IMR-90 (cell line): Measurements from ENCODE around the gene SLC37A3. TPM values are rescaled to one million over a fixed set of nuclear protein-coding genes. Genes with fewer than 3 reads are reported as not detected.

Experiments used
- ATAC-seq: fragments of 200-7000 bp; cut with Tn5 transposase; 2 replicates; pipeline ENCODE4 v1.9.1; 2020; ENCODE audit warnings: low read depth, mild to moderate bottlenecking, moderate library complexity
- BruUV-seq: library from RNA; stranded (reverse); fragments of 400-500 nt; replicated peaks from 2 replicates; lab custom pipeline; 2021; lab: Mats Ljungman, UMichigan
- CTCF ChIA-PET: fragments of 300-600 bp; formaldehyde crosslinking; extraction: SDS; loops from one replicate; lab custom pipeline; 2021; ENCODE audit warnings: antibody characterized with exemption; lab: Yijun Ruan, JAX
- POLR2A ChIA-PET: fragments of 300-600 bp; sonication (Branson Sonifier 250); formaldehyde crosslinking; loops from one replicate; lab custom pipeline; 2022; ENCODE audit warnings: antibody characterized with exemption; ENCODE audit not compliant: unreplicated experiment; lab: Charles Lee
- DNase-seq: peaks from one replicate; pipeline ENCODE4 v3.0.0; 2013
- H2AFZ ChIP-seq: replicated peaks from 2 replicates; pipeline ENCODE3; 2013; ENCODE audit warnings: low read length, mild to moderate bottlenecking; ENCODE audit not compliant: poor library complexity
- H2AK5ac ChIP-seq: 2 replicates; pipeline ENCODE4 v1.6.1; 2013; ENCODE audit warnings: low read depth, low read length, inconsistent platforms
- H2AK9ac ChIP-seq: replicated peaks from 2 replicates; pipeline ENCODE3; 2013; ENCODE audit warnings: mild to moderate bottlenecking, low read depth, low read length, moderate library complexity; ENCODE audit not compliant: poor library complexity
- H2BK120ac ChIP-seq: 2 replicates; pipeline ENCODE4 v1.6.1; 2013; ENCODE audit warnings: low read depth, low read length, inconsistent platforms
- H2BK15ac ChIP-seq: 3 replicates; pipeline ENCODE4 v1.6.1; 2013; ENCODE audit warnings: low read depth, low read length, inconsistent platforms
- H2BK20ac ChIP-seq: 2 replicates; pipeline ENCODE4 v1.6.1; 2013; ENCODE audit warnings: low read depth, mild to moderate bottlenecking, inconsistent platforms, low read length, moderate library complexity
- H2BK5ac ChIP-seq: 2 replicates; pipeline ENCODE4 v1.6.1; 2013; ENCODE audit warnings: mild to moderate bottlenecking, low read depth, low read length, inconsistent platforms; ENCODE audit not compliant: poor library complexity, severe bottlenecking
- H3K14ac ChIP-seq: replicated peaks from 2 replicates; pipeline ENCODE4 v1.6.1; 2013; ENCODE audit warnings: low read depth, low read length, inconsistent platforms
- H3K18ac ChIP-seq: 2 replicates; pipeline ENCODE4 v1.6.1; 2013; ENCODE audit warnings: low read depth, low read length, control low read depth
- H3K23ac ChIP-seq: 2 replicates; pipeline ENCODE4 v1.6.1; 2013; ENCODE audit warnings: low read depth, low read length, inconsistent platforms
- H3K27ac ChIP-seq: 2 replicates; pipeline ENCODE4 v1.5.1; 2013; ENCODE audit warnings: mild to moderate bottlenecking, control low read depth, low read length; ENCODE audit not compliant: insufficient read depth
- H3K27me3 ChIP-seq: 2 replicates; pipeline ENCODE4 v1.6.1; 2013; ENCODE audit warnings: low read length; ENCODE audit not compliant: control insufficient read depth, insufficient read depth
- H3K36me3 ChIP-seq: 2 replicates; pipeline ENCODE4 v1.6.1; 2013; ENCODE audit warnings: low read length, mixed read lengths; ENCODE audit not compliant: control insufficient read depth, insufficient read depth
- H3K4ac ChIP-seq: 2 replicates; pipeline ENCODE4 v1.6.1; 2013; ENCODE audit warnings: low read depth, low read length, inconsistent platforms
- H3K4me1 ChIP-seq: 2 replicates; pipeline ENCODE4 v1.6.1; 2013; ENCODE audit warnings: low read length, mixed read lengths; ENCODE audit not compliant: control insufficient read depth, insufficient read depth
- H3K4me2 ChIP-seq: 2 replicates; pipeline ENCODE4 v1.6.1; 2013; ENCODE audit warnings: low read depth, mild to moderate bottlenecking, control low read depth, low read length, moderate library complexity
- H3K4me3 ChIP-seq: 2 replicates; pipeline ENCODE4 v1.5.1; 2013; ENCODE audit warnings: low read depth, mild to moderate bottlenecking, control low read depth, low read length, moderate library complexity; ENCODE audit not compliant: insufficient read depth
- H3K56ac ChIP-seq: 2 replicates; pipeline ENCODE4 v1.6.1; 2013; ENCODE audit warnings: low read length, inconsistent platforms; ENCODE audit not compliant: insufficient read depth; ENCODE audit errors: extremely low read depth
- H3K79me1 ChIP-seq, 2 experiments: 2 replicates each; pipeline ENCODE4 v1.6.1; 2013; ENCODE audit warnings: low read length in 2 of 2, inconsistent platforms in 1 of 2, low read depth in 1 of 2
- H3K9ac ChIP-seq: 2 replicates; pipeline ENCODE4 v1.6.1; 2013; ENCODE audit warnings: low read depth, low read length, control low read depth
- H3K9me1 ChIP-seq: 2 replicates; pipeline ENCODE4 v1.6.1; 2013; ENCODE audit warnings: low read length, inconsistent platforms; ENCODE audit not compliant: insufficient read depth
- H3K9me3 ChIP-seq: 2 replicates; pipeline ENCODE4 v1.6.1; 2013; ENCODE audit warnings: low read length; ENCODE audit not compliant: control insufficient read depth, insufficient read depth
- H4K20me1 ChIP-seq: 2 replicates; pipeline ENCODE4 v1.6.1; 2013; ENCODE audit warnings: low read length, inconsistent platforms; ENCODE audit not compliant: insufficient read depth
- H4K5ac ChIP-seq: 2 replicates; pipeline ENCODE4 v1.6.1; 2013; ENCODE audit warnings: mild to moderate bottlenecking, low read depth, low read length, control low read depth
- H4K8ac ChIP-seq, 2 experiments: 2 replicates each; pipeline ENCODE4 v1.6.1; 2013; ENCODE audit warnings: low read depth in 2 of 2, low read length in 2 of 2, control low read depth in 1 of 2, inconsistent platforms in 1 of 2
- H4K91ac ChIP-seq: 2 replicates; pipeline ENCODE4 v1.6.1; 2013; ENCODE audit warnings: low read depth, low read length, inconsistent platforms; ENCODE audit not compliant: insufficient read depth
- BHLHE40 ChIP-seq: fragments of 150-350 bp; IDR thresholded peaks from 2 replicates; pipeline ENCODE4 v1.6.1; 2016; ENCODE audit warnings: mild to moderate bottlenecking, low read depth, low read length
- FOS ChIP-seq: fragments of 150-350 bp; IDR thresholded peaks from 2 replicates; pipeline ENCODE4 v1.6.1; 2016; ENCODE audit warnings: low read depth, low read length
- MAFK ChIP-seq: IDR thresholded peaks from 2 replicates; pipeline ENCODE4 v1.6.1; 2012; ENCODE audit warnings: low read depth, low read length, improper control_type of control experiment
- MAZ ChIP-seq: IDR thresholded peaks from 2 replicates; pipeline ENCODE4 v1.6.1; 2012; ENCODE audit warnings: low read depth, mild to moderate bottlenecking, low read length, improper control_type of control experiment, moderate library complexity, borderline replicate concordance
- MXI1 ChIP-seq: IDR thresholded peaks from 2 replicates; pipeline ENCODE4 v1.6.1; 2012; ENCODE audit warnings: low read depth, mild to moderate bottlenecking, low read length, moderate library complexity, borderline replicate concordance
- NFE2L2 ChIP-seq: fragments of 150-350 bp; IDR thresholded peaks from 2 replicates; pipeline ENCODE4 v1.6.1; 2016; ENCODE audit warnings: low read depth, mild to moderate bottlenecking, low read length
- RAD21 ChIP-seq: IDR thresholded peaks from 2 replicates; pipeline ENCODE4 v1.6.1; 2012; ENCODE audit warnings: low read length, improper control_type of control experiment
- RCOR1 ChIP-seq: IDR thresholded peaks from 2 replicates; pipeline ENCODE4 v1.6.1; 2012; ENCODE audit warnings: mild to moderate bottlenecking, low read length, improper control_type of control experiment; ENCODE audit not compliant: insufficient replicate concordance
- SMC3 ChIP-seq: fragments of 150-350 bp; IDR thresholded peaks from 2 replicates; pipeline ENCODE4 v1.6.1; 2016; ENCODE audit warnings: low read depth, mild to moderate bottlenecking, antibody characterized with exemption, low read length, moderate library complexity
- WGBS, 2 experiments: methylation state at CpG; one replicate each; pipeline versions ENCODE4 v1.1.5 to v1.1.7; 2013; ENCODE audit warnings: missing lambda C conversion rate in 2 of 2; ENCODE audit not compliant: insufficient read length in 1 of 2; ENCODE audit errors: extremely low coverage in 2 of 2; 5-methylcytosine and 5-hydroxymethylcytosine counted together
- dilution Hi-C: fragments of 300-500 bp; cut with HindIII; formaldehyde crosslinking; loops from one replicate; pipeline ENCODE4 v1.14.3; 2018; ENCODE audit warnings: low sequenced_read_pairs; ENCODE audit not compliant: unreplicated experiment
- in situ Hi-C: fragments of 300-500 bp; cut with MboI; formaldehyde crosslinking; loops from 3 replicates; pipeline ENCODE4 v1.14.3; 2019; ENCODE audit warnings: low sequenced_read_pairs, inconsistent platforms, mixed read lengths
- intact Hi-C: fragments of 100-400 bp; cut with micrococcal nuclease; formaldehyde crosslinking; loops from 2 replicates; pipeline ENCODE4 v1.10.0; 2022
- polyA plus RNA-seq, 3 experiments: library from polyadenylated mRNA; depleted of rRNA; stranded (reverse); fragments of >200 nt; gene quantifications; 2 replicates each; pipeline ENCODE4 v1.2.3, GENCODE V29; 2012; ENCODE audit warnings: low replicate concordance in 1 of 3
- total RNA-seq: library from RNA; depleted of rRNA; stranded (reverse); fragments of >200 nt; gene quantifications from 2 replicates; pipeline ENCODE4 v1.2.3, GENCODE V29; 2012
- TF ChIP-seq, protein P1 (sequence below): conservative IDR thresholded peaks from 2 replicates; pipeline ENCODE4 v1.5.1; 2012; ENCODE audit warnings: mild to moderate bottlenecking, low read depth, low read length, improper control_type of control experiment

SLC37A3 gene
- total and polyA plus RNA-seq, 2 of the 4 experiments (the other 2 are of a cell fraction), result 43.2 to 45.3 TPM

DNA sequence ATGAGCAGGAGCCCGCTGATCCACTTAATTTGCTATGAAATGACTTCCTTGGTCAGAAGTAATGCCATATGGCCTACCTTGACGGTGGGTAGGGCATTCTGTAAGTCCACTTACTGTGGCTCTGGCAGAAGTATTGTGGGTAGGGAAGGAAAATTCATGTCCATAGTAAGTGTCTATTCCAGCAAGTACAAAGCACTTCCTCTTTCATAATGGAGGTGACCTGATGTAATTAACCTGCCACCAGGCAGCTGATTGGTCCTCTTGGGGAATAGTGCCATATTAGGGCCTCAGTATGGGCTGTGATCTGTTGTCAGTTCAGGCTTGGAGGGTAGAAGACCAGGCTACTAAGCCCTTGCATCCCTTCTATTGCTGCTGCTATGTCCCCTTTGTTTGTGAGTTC, 103.9 kb downstream of the SLC37A3 start:
- dilution Hi-C loops, result no loop called here
- no peak overlapping the region for H3K27ac ChIP-seq

More for the DNA sequence above, 103.9 kb downstream of the SLC37A3 start:
- Histone ChIP-seq H4K91ac (no peak overlapping the region), H2AK9ac (no peak overlapping the region), H3K36me3 (no peaks in the 10 kb centered on the region), H3K4ac (no peak overlapping the region), H2BK120ac (no peak overlapping the region), H3K79me1 (no peaks in the 10 kb centered on the region), H3K14ac (no peak overlapping the region), H3K4me3 (no peak overlapping the region), H4K20me1 (no peaks in the 10 kb centered on the region), H4K5ac (no peak overlapping the region), H2BK20ac (no peak overlapping the region), H2BK15ac (no peak overlapping the region), H3K4me2 (no peak overlapping the region), H3K23ac (no peak overlapping the region), H3K56ac (no peak overlapping the region), H3K18ac (no peak overlapping the region), H2BK5ac (no peak overlapping the region), H2AFZ (no peak overlapping the region), H2AK5ac (no peak overlapping the region), H4K8ac (no peak overlapping the region), H3K4me1 (no peaks in the 10 kb centered on the region), H3K9ac (no peak overlapping the region), H3K9me3 (no peaks in the 10 kb centered on the region), H3K27me3 (no peaks in the 10 kb centered on the region; the same call in none of the 2 replicates), H3K9me1 (no peaks in the 10 kb centered on the region)
- ChIA-PET CTCF (no interaction called here), POLR2A (no interaction called here)
- no TSS peak for BruUV-seq
- in situ Hi-C loops (no loop called here), intact Hi-C loops (no loop called here)
- TF ChIP-seq SMC3, result no peak
- TF ChIP-seq MAZ, result no peak
- TF ChIP-seq MAFK, result no peak
- TF ChIP-seq BHLHE40, result no peak
- no peak for TF ChIP-seq NFE2L2
- TF ChIP-seq RAD21, result no peak
- TF ChIP-seq, protein P1, sequence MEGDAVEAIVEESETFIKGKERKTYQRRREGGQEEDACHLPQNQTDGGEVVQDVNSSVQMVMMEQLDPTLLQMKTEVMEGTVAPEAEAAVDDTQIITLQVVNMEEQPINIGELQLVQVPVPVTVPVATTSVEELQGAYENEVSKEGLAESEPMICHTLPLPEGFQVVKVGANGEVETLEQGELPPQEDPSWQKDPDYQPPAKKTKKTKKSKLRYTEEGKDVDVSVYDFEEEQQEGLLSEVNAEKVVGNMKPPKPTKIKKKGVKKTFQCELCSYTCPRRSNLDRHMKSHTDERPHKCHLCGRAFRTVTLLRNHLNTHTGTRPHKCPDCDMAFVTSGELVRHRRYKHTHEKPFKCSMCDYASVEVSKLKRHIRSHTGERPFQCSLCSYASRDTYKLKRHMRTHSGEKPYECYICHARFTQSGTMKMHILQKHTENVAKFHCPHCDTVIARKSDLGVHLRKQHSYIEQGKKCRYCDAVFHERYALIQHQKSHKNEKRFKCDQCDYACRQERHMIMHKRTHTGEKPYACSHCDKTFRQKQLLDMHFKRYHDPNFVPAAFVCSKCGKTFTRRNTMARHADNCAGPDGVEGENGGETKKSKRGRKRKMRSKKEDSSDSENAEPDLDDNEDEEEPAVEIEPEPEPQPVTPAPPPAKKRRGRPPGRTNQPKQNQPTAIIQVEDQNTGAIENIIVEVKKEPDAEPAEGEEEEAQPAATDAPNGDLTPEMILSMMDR, result no peak
- TF ChIP-seq MXI1, result no peak
- no peak for TF ChIP-seq FOS
- no peak for TF ChIP-seq RCOR1
- ATAC-seq (no peak), DNase-seq (no peak)
- WGBS, 2 experiments, result no CpG with 5 or more reads among the region's 2 CpGs
